Cardiac fibroblast (primary cell): ENCODE measurements around the gene TRAPPC14.

Experiments used
- DNase-seq, 2 donors: peaks; one replicate each; pipeline versions ENCODE4 v3.0.0 to v3.0.0-alpha.2; 2010; ENCODE audit warnings: low read depth in 2 of 2
- H3K4me3 ChIP-seq, 2 donors: replicated peaks in 1 of 2; 1 replicate in 1 of 2; 2 replicates in 1 of 2; pipeline ENCODE4 v1.5.1; 2011; ENCODE audit warnings: low read depth in 2 of 2, low read length in 2 of 2, mild to moderate bottlenecking in 2 of 2, moderate library complexity in 1 of 2
- CTCF ChIP-seq: IDR thresholded peaks from one replicate; pipeline ENCODE4 v1.5.1; 2011; ENCODE audit warnings: low read depth, mild to moderate bottlenecking, low read length, inconsistent platforms

Gene TRAPPC14

GRCh38 chr7:100155553-100156317 is 2.8 kb downstream of the TRAPPC14 start:
- H3K4me3 ChIP-seq, result no peak overlapping the region
- no peak for DNase-seq
- no peak for TF ChIP-seq CTCF

- no peak for DNase-seq
- TF ChIP-seq CTCF, result no peak
- H3K4me3 ChIP-seq, result no peak overlapping the region
Observed at GRCh38 chr7:100154651-100155491, 3.7 kb downstream of the TRAPPC14 start.

- no peak for DNase-seq
- no peak for TF ChIP-seq CTCF
Observed at GRCh38 chr7:100153708-100154535, 4.6 kb downstream of the TRAPPC14 start.

GRCh38 chr7:100152937-100153666 is 5.4 kb downstream of the TRAPPC14 start:
- no peak for TF ChIP-seq CTCF
- H3K4me3 ChIP-seq, result no peak overlapping the region
- DNase-seq, result no peak

More at GRCh38 chr7:100153708-100154535, 4.6 kb downstream of the TRAPPC14 start:
- no peak overlapping the region for H3K4me3 ChIP-seq

- TF ChIP-seq CTCF, result no peak
- no peak for DNase-seq
- H3K4me3 ChIP-seq, result no peak overlapping the region
Observed at GRCh38 chr7:100152404-100152803, 6.1 kb downstream of the TRAPPC14 start.
